A673 (cell line): ENCODE results near the gene PRDM16.

ENCODE experiments used
- EZH2 ChIP-seq: fragments of 200-600 bp; sonication (generic); IDR thresholded peaks from 2 replicates; pipeline ENCODE4 v1.6.1; 2017; ENCODE audit warnings: borderline replicate concordance, low read depth, mild to moderate bottlenecking, mixed read lengths, antibody characterized with exemption, low read length; ENCODE audit not compliant: poor library complexity, severe bottlenecking
- TF ChIP-seq, protein P1 (sequence below): fragments of 300-800, 200-600 bp; sonication (generic); conservative IDR thresholded peaks from 2 replicates; pipeline ENCODE4 v1.5.1; 2017; ENCODE audit warnings: low read depth, mild to moderate bottlenecking, antibody characterized with exemption, low read length, moderate library complexity, mixed read lengths

DNA sequence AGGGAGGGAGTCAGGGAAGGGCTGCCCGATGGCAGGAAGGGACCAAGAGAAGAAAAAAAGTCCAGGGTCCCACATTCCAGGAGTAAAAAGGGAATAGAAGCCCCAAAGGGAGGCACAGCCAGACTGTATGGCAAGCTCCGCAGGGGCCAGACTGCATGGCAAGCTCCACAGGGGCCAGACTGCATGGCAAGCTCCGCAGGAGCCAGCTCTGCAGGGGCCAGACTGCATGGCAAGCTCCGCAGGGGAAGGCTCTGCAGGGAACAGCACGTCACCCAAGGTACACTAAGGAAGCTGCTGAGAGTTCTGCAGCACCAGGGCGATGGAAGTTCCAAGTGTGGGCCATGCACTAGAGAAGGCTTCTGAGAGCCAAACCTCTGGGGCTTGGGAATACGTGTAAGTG lies 228.8 kb downstream of the PRDM16 start:
- TF ChIP-seq, protein P1, sequence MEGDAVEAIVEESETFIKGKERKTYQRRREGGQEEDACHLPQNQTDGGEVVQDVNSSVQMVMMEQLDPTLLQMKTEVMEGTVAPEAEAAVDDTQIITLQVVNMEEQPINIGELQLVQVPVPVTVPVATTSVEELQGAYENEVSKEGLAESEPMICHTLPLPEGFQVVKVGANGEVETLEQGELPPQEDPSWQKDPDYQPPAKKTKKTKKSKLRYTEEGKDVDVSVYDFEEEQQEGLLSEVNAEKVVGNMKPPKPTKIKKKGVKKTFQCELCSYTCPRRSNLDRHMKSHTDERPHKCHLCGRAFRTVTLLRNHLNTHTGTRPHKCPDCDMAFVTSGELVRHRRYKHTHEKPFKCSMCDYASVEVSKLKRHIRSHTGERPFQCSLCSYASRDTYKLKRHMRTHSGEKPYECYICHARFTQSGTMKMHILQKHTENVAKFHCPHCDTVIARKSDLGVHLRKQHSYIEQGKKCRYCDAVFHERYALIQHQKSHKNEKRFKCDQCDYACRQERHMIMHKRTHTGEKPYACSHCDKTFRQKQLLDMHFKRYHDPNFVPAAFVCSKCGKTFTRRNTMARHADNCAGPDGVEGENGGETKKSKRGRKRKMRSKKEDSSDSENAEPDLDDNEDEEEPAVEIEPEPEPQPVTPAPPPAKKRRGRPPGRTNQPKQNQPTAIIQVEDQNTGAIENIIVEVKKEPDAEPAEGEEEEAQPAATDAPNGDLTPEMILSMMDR = no peak
- no peak for TF ChIP-seq EZH2
